ENCODE measurements around the gene LNX2.
A peak's percentile ranks its signal among the peaks of the same experiment; 100 is the strongest.

Gene LNX2

DNA sequence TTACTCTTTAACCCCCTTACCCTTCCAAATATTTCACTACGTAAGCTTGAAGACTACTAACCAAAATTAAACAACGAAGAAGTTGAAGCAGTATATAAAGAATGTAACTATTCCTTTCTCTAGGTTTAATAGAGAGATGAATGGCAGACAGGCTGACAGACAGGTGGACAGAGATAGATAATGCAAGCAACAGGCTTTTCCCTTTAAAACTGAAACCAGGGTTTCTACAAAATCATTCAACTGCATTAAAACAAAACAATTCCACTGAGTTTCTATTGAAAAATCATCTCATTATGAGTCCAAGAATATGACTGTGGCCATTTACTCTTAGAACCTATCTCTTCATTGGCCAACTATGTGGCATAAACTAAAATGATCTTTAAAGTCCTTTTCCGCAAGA, 15.2 kb downstream of the LNX2 start:
- no peak for DNase-seq

DNA sequence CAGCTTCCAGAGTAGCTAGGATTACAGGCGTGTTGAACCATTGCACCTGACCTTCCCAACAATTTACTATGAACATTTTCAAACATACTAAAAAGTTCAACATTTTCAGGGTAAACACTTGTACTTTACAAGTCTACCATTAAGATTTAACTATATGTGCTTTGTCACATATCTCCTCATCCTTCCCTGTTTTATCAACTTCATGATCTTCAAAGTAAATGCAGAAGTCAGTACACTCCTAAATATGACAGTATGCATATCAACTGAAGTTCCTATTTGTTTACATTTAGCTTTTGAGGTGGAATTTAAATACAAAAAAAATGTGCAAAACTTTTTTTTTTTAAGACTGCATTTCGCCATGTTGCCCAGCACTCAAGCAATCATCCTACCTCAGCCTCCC, 18.5 kb downstream of the LNX2 start:
- no peak for DNase-seq

DNA sequence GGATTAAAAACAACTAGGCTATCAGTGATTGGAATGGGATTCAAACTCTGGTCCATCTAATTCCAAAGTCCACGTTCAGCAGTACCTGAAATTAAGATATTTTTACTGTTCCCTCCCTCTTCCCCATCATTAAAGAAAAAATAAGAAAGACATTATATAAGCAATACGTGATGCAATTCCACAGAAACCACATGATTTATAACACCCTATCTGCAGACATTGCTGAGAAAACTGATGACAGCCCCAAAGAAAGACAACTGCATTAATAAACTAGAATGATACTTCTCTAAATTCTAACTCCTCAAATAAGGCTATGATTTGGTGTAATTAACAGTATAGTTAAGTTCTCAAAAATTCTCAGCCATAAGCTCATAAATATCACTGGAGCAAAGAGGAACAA, 19.1 kb downstream of the LNX2 start:
- no peak for DNase-seq

DNA sequence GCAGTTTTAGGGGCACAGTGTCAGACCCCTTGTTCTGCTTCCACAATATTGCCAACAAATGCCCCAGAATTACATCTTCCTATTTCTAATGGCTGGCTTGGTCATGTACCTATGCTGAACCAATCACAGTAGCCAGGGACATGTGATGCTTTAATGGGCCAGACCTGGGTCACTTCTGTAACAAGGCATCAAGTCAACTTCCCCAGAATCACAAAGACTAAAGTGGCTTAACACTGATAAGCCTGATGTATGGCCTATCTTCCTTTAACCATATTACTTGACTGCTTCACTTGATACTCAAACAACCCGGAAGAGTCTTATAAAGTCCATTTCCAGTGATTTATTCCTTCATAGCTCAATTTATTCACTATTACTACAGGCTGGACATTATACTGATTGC, 19.6 kb downstream of the LNX2 start:
- DNase-seq: no peak

DNA sequence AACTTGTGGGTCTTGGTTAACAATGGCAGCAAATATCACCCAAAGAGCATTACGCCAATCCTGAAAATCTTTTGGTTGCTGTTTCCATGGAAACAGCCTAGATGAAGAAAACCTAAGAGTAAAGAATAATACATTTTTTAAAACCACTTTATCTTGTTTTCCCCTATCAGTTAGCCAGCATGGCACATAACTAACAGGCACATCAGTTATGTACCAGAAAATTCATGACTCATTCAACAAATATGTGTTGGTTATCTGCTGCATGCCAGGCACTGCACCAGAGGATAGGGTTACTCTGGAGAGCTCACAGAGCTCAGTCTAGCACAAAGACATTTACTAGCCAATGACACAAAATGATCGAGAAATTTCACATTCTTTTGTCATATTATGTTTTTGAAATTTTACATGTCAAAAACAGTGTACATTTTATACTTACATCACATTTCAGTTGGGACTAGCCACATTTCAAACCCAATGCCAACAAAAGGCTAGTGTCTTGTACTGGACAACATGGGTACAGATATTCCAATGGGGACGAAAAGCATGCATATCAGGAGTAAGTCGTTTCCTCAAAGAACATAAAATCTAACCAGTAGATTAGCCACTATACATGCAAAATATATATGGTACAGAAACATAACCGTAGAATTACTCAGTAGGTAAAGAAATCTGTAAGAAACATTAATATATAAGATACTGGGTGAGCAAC, 20.3 kb downstream of the LNX2 start:
- DNase-seq: peak in 1 of 2 experiments; percentile 9

DNA sequence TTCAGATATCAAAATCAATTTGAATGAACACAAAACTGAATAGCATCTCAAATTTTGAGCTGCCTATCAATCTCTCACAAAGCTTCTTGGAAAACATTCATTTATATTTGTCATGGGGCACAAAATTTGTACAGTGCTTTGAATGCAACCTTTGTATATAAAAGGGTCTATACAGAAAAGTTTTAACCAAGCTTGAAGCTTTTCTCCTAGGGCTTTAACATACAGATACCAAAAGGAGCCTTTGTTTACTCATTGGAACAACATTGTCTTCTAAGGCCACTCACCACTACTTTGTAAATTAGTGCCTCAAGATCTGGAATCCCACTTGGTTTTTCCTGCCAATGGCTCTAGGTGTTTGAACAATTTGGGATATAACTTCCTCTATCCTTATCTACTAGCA, 21.2 kb downstream of the LNX2 start:
- DNase-seq: no peak

DNA sequence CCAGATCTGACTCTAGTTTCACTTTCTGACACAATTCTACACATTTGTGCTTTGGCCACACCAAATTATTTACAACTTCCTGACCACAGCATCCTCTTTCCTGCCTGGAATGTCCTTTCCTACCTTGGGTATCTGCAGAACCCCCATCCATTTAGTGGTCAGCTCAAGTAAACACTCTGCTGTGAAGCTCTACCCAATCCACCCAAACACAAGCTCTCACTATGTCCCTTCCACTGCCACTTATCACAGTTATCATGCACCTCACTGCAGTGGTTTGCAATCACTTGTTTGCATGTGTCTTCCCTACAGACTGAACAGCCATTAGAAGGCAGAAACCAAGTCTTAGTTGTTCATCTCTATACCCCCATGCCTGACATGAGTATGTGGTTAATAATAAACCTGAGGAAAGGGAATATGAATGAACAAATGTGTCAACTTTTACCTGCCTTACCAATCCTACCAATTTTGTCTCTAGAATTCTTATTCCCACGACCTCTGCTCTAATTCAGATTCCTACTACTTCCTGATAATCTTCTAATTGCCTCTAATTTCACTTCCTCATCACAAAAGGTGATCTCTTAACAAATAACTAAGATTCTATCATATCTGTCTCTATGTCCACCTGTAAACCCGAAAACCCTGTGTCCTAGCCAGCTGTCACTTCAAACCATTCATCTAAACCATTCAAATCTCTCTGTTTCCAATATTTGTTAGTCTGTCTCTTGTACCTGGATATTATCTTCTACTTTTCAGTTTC, 25.1 kb downstream of the LNX2 start:
- DNase-seq: no peak

DNA sequence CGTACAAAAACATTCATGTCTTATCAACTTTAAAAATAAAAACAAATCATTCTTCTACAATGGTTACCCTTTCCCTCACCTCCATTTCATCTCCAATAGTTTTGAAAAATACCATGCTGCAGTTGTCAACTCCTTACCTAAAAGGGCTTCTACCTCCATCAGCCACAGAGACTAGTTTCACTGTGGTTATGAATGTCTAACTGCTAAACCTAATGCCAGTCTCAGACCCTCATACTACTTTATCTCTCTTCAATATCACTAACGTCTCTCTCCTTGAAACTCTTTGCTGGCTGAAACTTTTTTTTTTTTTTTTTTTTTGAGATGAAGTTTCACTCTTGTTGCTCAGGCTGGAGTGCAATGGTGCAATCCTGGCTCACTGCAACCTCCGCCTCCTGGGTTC, 27.1 kb downstream of the LNX2 start:
- DNase-seq: no peak

DNA sequence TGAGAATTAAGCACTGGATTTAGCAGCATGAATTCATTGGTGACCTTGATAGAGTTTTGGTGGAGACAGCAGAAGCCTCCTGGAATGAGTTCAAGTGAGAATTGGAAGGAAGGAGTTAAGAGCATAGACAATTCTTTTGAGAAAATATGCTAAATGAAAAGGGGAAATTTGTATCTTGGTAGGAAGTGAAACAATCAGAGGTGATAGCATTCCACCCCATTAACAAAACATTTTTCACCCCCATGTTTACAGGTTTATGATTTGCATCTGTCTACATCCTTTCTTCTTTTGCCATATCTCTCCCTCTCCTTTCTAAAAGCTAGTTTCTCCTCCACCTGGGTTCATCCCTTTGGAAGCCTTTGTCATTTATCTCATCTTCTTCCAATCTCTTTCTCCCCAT, 27.5 kb downstream of the LNX2 start:
- DNase-seq: no peak

DNA sequence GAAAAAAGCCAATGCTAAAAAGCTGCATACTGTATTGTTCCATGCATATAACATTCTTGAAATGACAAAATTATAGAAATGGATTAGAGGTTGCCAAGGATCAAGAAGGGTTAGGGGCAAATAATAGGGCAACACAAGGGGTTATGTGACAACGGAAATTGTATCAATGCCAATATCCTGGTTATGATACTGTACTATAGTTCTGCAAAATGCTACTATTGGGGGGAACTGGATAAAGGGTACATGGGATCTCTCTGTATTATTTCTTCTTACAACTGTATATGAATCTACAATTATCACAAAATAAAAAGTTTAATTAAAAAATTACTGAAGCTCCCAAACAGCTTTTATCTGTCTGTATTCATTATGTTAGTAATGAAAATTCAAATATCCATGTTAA, 31.9 kb downstream of the LNX2 start:
- DNase-seq: no peak

DNA sequence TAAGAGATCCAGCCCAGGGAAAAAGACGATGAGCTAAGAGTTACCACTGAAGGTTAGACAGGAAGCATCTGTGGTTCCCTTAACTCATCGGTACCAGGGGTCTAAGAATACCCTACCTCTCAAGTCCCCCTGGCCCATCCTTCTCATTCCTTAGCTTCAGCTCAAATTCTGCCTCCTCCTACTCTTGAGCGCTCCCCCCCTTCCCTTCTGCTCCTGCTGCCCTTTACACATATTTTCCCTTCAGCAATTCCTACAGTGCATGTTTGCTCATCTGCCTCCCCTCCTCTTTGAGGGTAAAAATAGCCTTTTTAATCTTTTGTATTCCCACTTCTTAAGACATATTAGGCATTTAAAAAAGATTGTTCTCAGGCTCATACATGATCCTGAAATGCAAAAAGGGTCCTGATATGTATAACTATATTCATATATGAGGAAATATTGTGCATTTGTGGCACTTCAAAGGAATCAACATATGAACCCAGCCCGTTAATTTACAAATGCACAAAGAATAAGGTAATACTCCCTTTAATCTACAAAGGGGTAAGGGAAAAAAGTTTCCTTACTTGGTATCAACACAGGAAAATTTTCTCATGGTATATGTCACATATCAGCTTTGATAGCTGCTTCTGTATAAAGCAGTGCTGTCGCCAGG, 33.1 kb downstream of the LNX2 start:
- no peak for DNase-seq

DNA sequence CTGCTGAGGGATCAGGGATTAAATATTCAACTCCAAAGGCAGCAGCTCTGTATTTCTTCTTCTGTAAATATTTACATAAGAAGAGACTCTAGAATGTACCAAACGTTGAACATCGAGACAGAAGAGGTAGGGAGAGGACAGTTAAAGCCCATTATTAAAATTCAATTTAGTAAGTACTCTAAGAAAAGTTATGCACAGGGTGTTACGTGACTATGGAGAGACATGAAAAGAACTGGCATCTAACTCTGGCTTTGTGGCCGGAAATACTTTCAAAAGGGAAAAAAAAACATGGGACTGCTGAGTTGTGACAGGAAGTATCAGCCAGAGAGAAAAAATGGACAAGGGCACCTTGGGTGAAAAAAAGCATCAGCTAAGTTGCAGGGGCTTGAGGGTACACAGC, 36.7 kb downstream of the LNX2 start:
- DNase-seq: no peak

DNA sequence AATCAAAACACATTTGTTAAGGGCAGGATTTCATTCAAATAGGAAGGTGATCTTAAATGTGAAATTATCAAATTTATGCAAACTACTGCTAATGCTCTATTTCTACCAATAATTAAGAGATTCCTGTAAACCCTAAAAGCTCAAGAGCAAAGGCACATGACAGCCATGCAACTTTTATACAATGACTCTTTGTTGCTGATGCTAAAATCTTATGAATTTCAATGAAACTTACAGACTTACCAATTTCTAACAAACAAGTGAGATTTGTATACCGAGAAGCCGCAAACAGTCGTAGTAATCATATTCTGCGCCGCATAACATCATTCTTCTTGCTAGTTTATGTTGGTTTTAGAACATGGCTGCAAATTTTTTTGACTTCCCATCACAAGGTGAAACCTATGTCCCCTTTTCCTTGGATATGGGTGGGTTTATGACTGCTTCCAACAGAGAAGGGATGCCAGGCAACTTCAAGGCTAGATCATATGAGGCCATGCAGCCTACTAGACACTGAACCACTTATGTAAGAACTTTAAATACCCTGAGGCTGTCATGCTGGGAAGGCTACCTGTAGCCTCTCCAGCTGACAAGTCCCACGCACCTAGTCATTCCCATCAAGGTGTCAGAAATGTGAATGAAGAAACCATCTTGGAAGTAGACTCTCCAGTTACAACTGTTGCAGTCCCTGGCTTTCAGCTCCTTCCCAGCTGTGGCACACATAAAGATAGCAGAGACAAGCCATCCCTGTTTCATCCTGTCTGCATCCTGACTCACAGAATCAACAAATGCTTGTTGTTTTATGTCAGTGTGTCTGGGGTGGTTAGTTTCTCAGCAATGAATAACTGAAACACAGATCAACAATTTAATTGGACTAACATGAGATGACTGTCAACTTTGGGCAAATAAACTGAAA, 42.0 kb downstream of the LNX2 start:
- no peak for DNase-seq

DNA sequence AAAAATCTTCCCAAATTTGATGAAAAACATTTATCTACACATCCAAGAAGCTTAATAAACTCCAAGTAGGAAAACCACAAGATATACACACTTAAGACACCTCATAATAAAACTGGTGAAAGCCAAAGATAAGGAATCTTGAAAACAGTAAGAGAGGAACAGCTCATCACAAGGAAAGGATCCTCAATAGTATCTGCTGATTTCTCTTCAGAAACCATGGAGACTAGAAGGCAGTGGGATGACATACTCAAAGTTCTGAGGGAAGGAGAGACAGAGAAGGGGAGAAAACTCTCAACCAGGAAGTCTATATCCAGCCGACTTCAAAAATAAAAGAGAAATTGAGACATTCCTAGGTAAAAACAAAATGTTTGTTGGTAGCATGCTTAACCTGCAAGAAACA, 45.7 kb downstream of the LNX2 start:
- no peak for DNase-seq

DNA sequence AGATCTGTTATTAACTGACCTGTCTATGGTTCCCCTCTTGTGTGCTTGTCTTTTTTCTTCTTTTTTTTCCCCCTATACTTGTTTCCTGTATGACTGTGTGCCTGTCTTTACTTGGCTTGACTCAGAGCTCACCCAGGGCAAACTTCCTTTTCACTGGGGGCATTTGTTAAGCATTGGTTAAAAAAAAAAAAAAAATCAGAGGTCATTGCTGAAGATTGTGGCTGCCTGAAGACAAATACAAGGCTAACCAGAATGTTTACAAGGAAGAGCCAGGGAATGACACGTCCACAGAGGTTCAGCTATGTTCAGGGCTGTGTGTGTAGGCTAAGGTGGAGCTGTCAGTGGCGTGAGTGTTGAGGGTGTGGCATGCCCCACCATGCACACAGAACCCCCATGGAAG, 47.1 kb downstream of the LNX2 start:
- DNase-seq: no peak

DNA sequence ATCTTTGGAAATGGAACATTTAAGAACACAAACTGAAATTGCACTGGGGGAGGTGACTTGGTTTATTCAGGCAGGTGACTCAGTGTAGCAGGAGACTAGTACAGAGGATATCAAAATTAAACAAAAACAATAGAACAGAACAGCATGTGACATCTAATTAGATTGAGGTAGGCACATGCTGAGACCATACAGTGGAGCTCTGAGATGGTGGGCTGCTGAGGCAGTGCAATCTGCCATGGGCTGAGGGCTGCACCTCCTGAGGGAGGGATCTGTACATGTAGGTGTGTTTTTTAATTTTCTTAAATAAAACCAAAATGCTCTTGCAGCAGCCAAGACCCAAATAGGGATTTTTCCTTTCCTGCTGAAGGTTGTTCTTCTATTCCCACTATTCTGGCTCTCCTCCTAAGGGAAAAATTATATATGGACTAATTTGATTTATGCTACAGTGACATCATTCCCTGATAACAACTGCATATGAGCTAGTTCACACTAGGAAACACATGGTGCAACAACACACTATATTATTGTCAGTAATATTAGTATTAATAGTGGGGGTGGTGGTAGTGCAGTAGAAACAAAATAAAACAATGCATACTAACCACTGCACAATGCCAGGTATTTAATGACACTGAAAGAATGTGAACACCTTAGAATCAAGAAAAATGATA, 48.0 kb downstream of the LNX2 start:
- no peak for DNase-seq

DNA sequence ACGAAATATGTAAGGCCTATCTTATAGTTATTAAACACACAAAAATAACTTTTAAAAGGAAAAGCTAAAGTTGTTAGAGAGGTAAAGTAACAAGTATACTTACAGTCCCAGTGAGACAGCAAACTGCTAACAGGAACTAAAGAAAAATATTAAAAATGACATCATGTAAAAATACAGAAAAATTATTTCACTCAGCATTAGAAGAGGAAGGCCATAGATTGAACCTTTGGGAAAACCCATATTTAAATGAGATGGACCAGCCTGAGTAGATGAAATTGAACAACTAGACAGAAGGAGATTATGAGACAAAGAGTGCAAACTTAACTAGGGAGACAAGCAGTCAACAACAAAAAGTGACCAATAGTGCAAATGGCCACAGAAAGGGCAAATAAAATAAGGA, 49.4 kb downstream of the LNX2 start:
- no peak for DNase-seq

DNA sequence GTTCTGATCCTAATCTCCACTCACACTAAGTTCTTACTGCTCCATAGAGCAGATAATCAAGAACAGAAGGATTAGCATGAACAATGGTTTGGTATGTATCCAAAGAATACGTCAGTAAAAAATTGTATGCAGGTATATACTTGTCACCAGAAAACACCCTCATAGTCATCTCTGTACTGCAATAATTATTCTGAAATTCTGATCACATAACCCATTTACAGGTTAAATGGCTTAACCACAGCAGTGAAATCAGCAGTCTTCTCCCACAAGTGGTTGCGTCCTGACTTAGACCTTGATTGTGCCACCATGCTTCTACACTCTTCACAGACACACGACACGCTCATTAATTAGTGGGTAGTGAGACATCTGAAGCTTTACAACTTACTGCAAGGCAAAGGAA, 50.9 kb downstream of the LNX2 start:
- no peak for DNase-seq

DNA sequence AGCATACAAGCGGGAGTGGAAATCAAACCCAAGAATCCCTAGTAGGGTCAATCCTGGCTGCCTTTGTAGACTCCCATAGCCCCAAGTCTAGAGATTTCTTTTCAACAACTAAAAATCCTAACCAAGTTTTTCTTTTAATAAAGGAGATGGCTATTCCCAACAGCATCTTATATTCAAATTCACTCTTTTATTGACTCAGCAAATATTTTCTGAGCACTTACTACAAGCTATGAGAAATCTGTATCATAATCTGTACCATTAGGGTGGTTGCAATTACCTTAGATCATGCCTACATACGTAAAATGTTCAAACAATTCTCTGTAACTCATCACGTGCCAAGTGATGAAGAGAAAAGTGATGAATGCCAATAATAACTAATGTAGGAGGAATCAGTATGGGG, 54.5 kb downstream of the LNX2 start:
- DNase-seq: no peak

DNA sequence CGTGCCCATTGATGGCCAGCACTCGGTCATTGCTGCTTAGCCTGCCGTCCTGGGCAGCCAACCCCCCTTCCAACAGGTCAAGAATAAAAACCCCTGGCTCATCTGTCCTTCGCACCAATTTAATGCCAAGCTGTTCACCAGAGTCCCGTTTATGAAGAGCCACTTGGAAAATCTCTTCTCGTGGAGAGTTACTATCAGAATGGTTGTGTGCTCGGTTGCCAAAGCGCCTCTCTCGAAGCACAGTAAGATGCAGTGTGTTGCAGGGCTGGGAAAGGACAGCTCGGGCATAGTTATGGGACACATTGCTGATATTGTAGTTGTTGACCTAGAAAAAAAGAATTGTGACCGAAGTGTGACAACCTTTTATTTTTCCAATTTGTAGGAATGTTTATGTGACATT, 57.9 kb downstream of the LNX2 start:
- DNase-seq: no peak

DNA sequence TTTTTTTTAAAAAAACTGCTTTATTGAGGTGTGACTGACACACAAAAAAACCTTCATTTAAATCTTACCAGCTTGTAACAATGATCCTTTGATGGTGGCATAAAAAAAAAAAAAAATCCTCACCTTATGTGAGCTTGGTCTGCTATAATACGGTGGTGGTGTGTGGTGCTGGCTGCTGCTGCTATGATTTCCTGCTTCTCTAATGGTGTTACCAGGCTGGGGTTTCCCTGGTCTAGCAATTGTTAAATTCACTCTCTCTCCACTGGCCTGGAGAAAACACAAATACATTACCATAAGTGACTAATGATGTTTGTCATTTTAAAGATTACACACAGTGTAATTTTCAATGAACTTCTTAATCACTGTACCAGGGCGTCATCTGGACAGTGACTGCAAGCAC, 60.6 kb downstream of the LNX2 start:
- no peak for DNase-seq

DNA sequence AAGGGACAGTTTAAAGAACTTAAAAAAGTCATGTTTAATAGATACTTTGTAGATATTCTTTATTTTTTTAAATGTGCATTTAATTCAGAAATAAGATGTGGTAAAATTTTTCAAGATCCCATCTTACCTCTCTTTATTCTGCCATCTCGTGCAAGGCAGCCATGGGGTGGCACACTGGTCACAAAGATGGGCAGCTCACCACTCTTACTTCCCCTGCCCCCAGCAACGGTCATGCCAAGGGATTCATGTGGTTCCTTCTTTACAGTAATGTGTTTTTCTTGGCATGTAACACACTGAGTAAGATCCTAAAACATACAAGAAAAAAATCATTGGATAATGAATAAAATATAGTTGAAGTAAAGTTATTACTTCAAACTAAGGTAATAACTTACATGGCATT, 64.2 kb downstream of the LNX2 start:
- peak in 1 of 2 experiments; percentile 15 for DNase-seq

DNA sequence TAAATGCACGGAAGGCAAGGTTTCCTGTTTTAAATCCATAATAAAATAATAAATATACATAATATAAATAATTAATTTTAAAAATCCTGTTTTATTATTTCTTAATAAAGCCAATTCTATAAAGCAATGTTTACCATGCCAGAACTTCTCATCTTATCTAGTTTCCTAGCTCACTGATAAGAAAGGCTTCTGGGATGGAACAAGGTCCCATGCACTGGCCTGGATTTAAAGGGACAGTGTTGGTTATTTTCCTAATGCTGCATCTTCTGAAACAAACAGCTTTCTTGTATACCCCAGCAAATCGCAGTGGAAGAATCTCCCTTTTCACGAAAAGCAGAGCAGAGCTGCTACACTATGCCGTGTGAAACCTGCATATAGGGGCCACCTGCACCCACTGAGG, 68.8 kb downstream of the LNX2 start:
- DNase-seq: no peak
